Keratinocyte (primary cell): Measurements from ENCODE around the gene MFAP4. TPM values are rescaled to one million over a fixed set of nuclear protein-coding genes. Genes with fewer than 3 reads are reported as not detected.

Experiments used
- DNase-seq: peaks from one replicate; pipeline ENCODE4 v3.0.0-alpha.2; 2011; ENCODE audit warnings: low read depth, missing footprints, low spot score
- FAIRE-seq: peaks from 2 replicates; lab custom pipeline; 2011; peaks lifted over from hg19 to GRCh38; lab: Jason Lieb, UNC
- H2AFZ ChIP-seq: 2 replicates; pipeline ENCODE4 v1.6.0; 2012; ENCODE audit warnings: low read length, control low read depth, inconsistent platforms; ENCODE audit not compliant: control insufficient read depth
- H3K27ac ChIP-seq: 2 replicates; pipeline ENCODE4 v1.5.1; 2011; ENCODE audit warnings: low read length; ENCODE audit not compliant: control insufficient read depth, insufficient read depth
- H3K27me3 ChIP-seq: 3 replicates; pipeline ENCODE4 v1.6.0; 2011; ENCODE audit warnings: low read length; ENCODE audit not compliant: control insufficient read depth, insufficient read depth; ENCODE audit errors: extremely low read depth
- H3K36me3 ChIP-seq, 2 experiments: 2 replicates in 1 of 2; 3 replicates in 1 of 2; pipeline ENCODE4 v1.5.1; 2011; ENCODE audit warnings: low read length in 2 of 2, mild to moderate bottlenecking in 1 of 2; ENCODE audit not compliant: control insufficient read depth in 2 of 2, insufficient read depth in 2 of 2; ENCODE audit errors: extremely low read depth in 1 of 2
- H3K4me1 ChIP-seq: 3 replicates; pipeline ENCODE4 v1.5.1; 2011; ENCODE audit warnings: low read length; ENCODE audit not compliant: control insufficient read depth, insufficient read depth; ENCODE audit errors: extremely low read depth
- H3K4me2 ChIP-seq: 3 replicates; pipeline ENCODE4 v1.6.0; 2011; ENCODE audit warnings: low read depth, low read length; ENCODE audit not compliant: control insufficient read depth, insufficient read depth; ENCODE audit errors: extremely low read depth
- H3K4me3 ChIP-seq, 3 experiments: fragments of 200-600 bp in 1 of 3; sonication (generic) in 1 of 3; 2 replicates in 2 of 3; 3 replicates in 1 of 3; pipeline ENCODE4 v1.5.1; 2011 to 2016; ENCODE audit warnings: low read length in 3 of 3, mild to moderate bottlenecking in 3 of 3, control low read depth in 2 of 3, inconsistent platforms in 1 of 3, low read depth in 1 of 3, mixed read lengths in 1 of 3, mixed run types in 1 of 3, moderate library complexity in 1 of 3; ENCODE audit not compliant: control insufficient read depth in 2 of 3, insufficient read depth in 2 of 3; ENCODE audit errors: extremely low read depth in 1 of 3
- H3K79me2 ChIP-seq: 2 replicates; pipeline ENCODE4 v1.6.0; 2012; ENCODE audit warnings: low read length; ENCODE audit not compliant: control insufficient read depth, insufficient read depth
- H3K9ac ChIP-seq: 3 replicates; pipeline ENCODE4 v1.6.0; 2011; ENCODE audit warnings: low read length; ENCODE audit not compliant: control insufficient read depth, insufficient read depth; ENCODE audit errors: extremely low read depth
- H3K9me1 ChIP-seq: 3 replicates; pipeline ENCODE4 v1.6.0; 2011; ENCODE audit warnings: low read length; ENCODE audit not compliant: control insufficient read depth, insufficient read depth; ENCODE audit errors: extremely low read depth
- H3K9me3 ChIP-seq: 2 replicates; pipeline ENCODE4 v1.5.1; 2012; ENCODE audit warnings: low read depth, low read length; ENCODE audit not compliant: control insufficient read depth
- H4K20me1 ChIP-seq: 3 replicates; pipeline ENCODE4 v1.6.0; 2011; ENCODE audit warnings: low read length; ENCODE audit not compliant: control insufficient read depth, insufficient read depth; ENCODE audit errors: extremely low read depth
- EZH2 ChIP-seq: IDR thresholded peaks from one replicate; pipeline ENCODE4 v1.6.1; 2012; ENCODE audit warnings: inconsistent platforms, mild to moderate bottlenecking, low read length, moderate library complexity
- dilution Hi-C: fragments of 300-500 bp; cut with MboI; formaldehyde crosslinking; loops from one replicate; pipeline ENCODE4 v1.7.0; 2020; ENCODE audit warnings: low sequenced_read_pairs; ENCODE audit not compliant: extremely low pct_ligation_motif_present
- polyA plus RNA-seq, 5 experiments: library from polyadenylated mRNA; depleted of rRNA in 3 of 5; stranded (reverse) in 3 of 5; stranded (forward) in 1 of 5; unstranded in 1 of 5; fragments of >200 nt; gene quantifications; 1 replicate in 1 of 5; 2 replicates in 3 of 5; 3 replicates in 1 of 5; pipeline versions ENCODE4 v1.2.1 to v1.2.3, GENCODE V29; 2011 to 2012; ENCODE audit warnings: missing spikeins in 2 of 5, low read depth in 1 of 5, low replicate concordance in 1 of 5
- TF ChIP-seq, protein P1 (sequence below), 3 experiments: IDR thresholded peaks in 1 of 3; conservative IDR thresholded peaks in 1 of 3; optimal IDR thresholded peaks in 1 of 3; 2 replicates in 2 of 3; 3 replicates in 1 of 3; pipeline versions ENCODE3 to v1.5.1; 2011; ENCODE audit warnings: low read length in 3 of 3, mild to moderate bottlenecking in 3 of 3, moderate library complexity in 2 of 3, control low read depth in 1 of 3, inconsistent platforms in 1 of 3; ENCODE audit not compliant: insufficient read depth in 2 of 3; ENCODE audit errors: extremely low read depth in 1 of 3

The MFAP4 gene
- polyA plus RNA-seq, 1 donor (not counting 4 experiments of a cell fraction or from before 2014, with no cell fraction given), result not detected

DNA sequence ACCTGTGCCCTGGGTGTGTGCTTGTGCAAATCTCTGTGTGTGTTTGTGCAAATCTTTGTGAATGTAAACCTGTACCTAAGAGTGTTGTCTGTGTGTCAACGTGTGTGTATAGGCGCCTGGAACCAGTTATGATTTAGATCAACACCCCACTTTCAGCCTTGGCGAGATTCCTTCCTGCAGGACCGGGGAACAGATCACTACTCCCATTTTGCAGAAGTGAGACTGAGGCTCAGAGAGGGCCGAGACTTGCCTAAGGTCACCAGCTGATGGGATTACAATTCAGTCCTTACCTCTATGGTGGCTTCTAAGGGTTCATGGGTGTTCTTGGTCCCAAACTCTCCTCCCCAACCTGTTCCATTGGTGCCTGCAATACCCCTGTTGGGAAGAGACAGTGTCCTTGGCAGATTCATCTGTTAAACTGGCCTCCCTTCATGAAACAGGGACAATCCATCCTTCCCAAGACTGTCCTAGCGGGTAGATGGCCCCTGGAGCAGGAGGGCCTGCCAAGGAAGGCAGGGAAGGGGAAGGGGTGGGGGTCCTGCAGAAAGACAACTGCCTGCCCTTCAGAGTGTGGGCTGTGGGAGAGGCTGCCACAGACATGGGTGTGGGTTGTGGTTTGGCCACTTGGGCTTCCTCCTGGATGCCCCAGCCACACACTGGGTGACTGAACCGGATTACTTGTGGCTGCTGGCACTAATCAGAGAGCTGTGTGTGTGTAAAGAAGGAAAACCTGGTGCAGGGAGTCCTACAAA is 15.6 kb downstream of the MFAP4 start:
- Histone ChIP-seq H3K79me2 (no peaks in the 10 kb centered on the region), H3K9me3 (no peaks in the 10 kb centered on the region), H3K9me1 (no peaks in the 10 kb centered on the region), H3K4me3 (no peak overlapping the region), H2AFZ (no peak overlapping the region), H3K27ac (no peak overlapping the region), H3K27me3 (no peaks in the 10 kb centered on the region), H3K4me2 (no peak overlapping the region), H4K20me1 (no peaks in the 10 kb centered on the region), H3K9ac (no peak overlapping the region), H3K36me3 (no peaks in the 10 kb centered on the region), H3K4me1 (peaks cover 2% of the 10 kb centered on the region)
- FAIRE-seq (no peak), DNase-seq (no peak)
- TF ChIP-seq, protein P1, sequence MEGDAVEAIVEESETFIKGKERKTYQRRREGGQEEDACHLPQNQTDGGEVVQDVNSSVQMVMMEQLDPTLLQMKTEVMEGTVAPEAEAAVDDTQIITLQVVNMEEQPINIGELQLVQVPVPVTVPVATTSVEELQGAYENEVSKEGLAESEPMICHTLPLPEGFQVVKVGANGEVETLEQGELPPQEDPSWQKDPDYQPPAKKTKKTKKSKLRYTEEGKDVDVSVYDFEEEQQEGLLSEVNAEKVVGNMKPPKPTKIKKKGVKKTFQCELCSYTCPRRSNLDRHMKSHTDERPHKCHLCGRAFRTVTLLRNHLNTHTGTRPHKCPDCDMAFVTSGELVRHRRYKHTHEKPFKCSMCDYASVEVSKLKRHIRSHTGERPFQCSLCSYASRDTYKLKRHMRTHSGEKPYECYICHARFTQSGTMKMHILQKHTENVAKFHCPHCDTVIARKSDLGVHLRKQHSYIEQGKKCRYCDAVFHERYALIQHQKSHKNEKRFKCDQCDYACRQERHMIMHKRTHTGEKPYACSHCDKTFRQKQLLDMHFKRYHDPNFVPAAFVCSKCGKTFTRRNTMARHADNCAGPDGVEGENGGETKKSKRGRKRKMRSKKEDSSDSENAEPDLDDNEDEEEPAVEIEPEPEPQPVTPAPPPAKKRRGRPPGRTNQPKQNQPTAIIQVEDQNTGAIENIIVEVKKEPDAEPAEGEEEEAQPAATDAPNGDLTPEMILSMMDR (optimal IDR thresholded peaks at IDR 0.05 in 1 of 3, IDR thresholded peaks at IDR 0.05 in 1 of 3, conservative IDR thresholded peaks at IDR 0.05 in 1 of 3; ENCODE audit: extremely low read depth in 1 of 3, insufficient read depth in 2 of 3, low read length in 3 of 3), result no peak
- TF ChIP-seq EZH2, result no peak
- dilution Hi-C loops, result loop anchor here (25.0 kb wide), 1 partner anchor 291 kb away; no protein-coding TSS in a partner anchor

DNA sequence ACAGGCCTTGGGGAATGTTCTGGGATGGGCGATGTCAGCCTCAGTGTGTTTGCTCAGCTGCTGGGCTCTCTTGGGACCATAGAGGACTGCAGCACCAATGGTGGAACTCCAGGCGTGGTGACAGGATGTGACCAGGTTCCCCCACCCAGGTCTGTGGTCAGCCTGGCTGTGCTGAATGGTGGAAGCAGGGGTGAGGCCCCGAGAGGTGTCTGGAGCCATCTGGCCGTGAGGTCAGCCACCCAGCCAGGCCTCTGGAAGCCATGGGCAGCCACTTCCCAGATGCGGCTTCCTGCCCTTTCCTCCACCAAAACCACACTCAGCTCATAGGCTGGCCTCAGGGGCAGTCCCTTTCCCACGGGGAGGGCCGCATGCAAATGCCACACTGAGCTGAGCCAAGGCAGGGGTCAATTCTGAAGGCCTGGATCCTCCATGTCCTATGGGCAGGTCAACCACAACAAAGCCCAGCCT is 16.5 kb downstream of the MFAP4 start:
- no peak overlapping the region for H3K27ac ChIP-seq
- FAIRE-seq (no peak), DNase-seq (no peak)
- no peaks in the 10 kb centered on the region for H3K79me2 ChIP-seq
- H3K9me3 ChIP-seq, result no peaks in the 10 kb centered on the region
- H3K9me1 ChIP-seq, result no peaks in the 10 kb centered on the region
- no peaks in the 10 kb centered on the region for H3K4me1 ChIP-seq
- H3K4me3 ChIP-seq, result no peak overlapping the region
- H3K27me3 ChIP-seq, result no peaks in the 10 kb centered on the region
- no peaks in the 10 kb centered on the region for H4K20me1 ChIP-seq
- H3K9ac ChIP-seq, result no peak overlapping the region
- no peak overlapping the region for H3K4me2 ChIP-seq
- TF ChIP-seq, protein P1 (optimal IDR thresholded peaks at IDR 0.05 in 1 of 3, IDR thresholded peaks at IDR 0.05 in 1 of 3, conservative IDR thresholded peaks at IDR 0.05 in 1 of 3; ENCODE audit: extremely low read depth in 1 of 3, insufficient read depth in 2 of 3, low read length in 3 of 3), result no peak
- TF ChIP-seq EZH2, result no peak
- H3K36me3 ChIP-seq, result no peaks in the 10 kb centered on the region
- dilution Hi-C loops, result loop anchor here (25.0 kb wide), 1 partner anchor 292 kb away; no protein-coding TSS in a partner anchor
- no peak overlapping the region for H2AFZ ChIP-seq
